Esophagus (tissue), 2 donors: ENCODE results near the gene EIF3L. TPM values are rescaled to one million over a fixed set of nuclear protein-coding genes. Genes with fewer than 3 reads are reported as not detected.
"Not testable (repeated sequence)": the region's sequence is repeated elsewhere in the genome, so short reads cannot be mapped to it uniquely, and the experiment has no call there.

Experiments used
- H3K27ac ChIP-seq, 2 donors: one replicate each; pipeline ENCODE4 v1.5.1; 2013; ENCODE audit warnings: low read depth in 2 of 2, mild to moderate bottlenecking in 2 of 2, inconsistent platforms in 1 of 2, low read length in 1 of 2, moderate library complexity in 1 of 2
- H3K27me3 ChIP-seq, 2 donors: one replicate each; pipeline ENCODE4 v1.6.1; 2013; ENCODE audit warnings: low read length in 2 of 2, control low read depth in 1 of 2, mild to moderate bottlenecking in 1 of 2; ENCODE audit not compliant: insufficient read depth in 2 of 2, control insufficient read depth in 1 of 2
- H3K36me3 ChIP-seq, 2 donors: one replicate each; pipeline ENCODE4 v1.6.1; 2013; ENCODE audit warnings: low read length in 1 of 2; ENCODE audit not compliant: control insufficient read depth in 2 of 2, insufficient read depth in 2 of 2
- H3K4me1 ChIP-seq, 2 donors: one replicate each; pipeline ENCODE4 v1.6.1; 2013; ENCODE audit warnings: low read length in 1 of 2; ENCODE audit not compliant: control insufficient read depth in 2 of 2, insufficient read depth in 2 of 2
- H3K4me3 ChIP-seq, 2 donors: one replicate each; pipeline ENCODE4 v1.5.1; 2013; ENCODE audit warnings: low read length in 2 of 2, mild to moderate bottlenecking in 2 of 2, low read depth in 1 of 2, moderate library complexity in 1 of 2
- H3K9me3 ChIP-seq, 2 donors: one replicate each; pipeline ENCODE4 v1.6.1; 2013; ENCODE audit warnings: mild to moderate bottlenecking in 2 of 2, low read depth in 1 of 2, low read length in 1 of 2, moderate library complexity in 1 of 2; ENCODE audit not compliant: control insufficient read depth in 2 of 2, insufficient read depth in 1 of 2
- WGBS, 2 donors: extraction: QIAGEN DNeasy Blood & Tissue Kit; methylation state at CpG; one replicate each; pipeline ENCODE4 v1.1.7; 2013; 5-methylcytosine and 5-hydroxymethylcytosine counted together
- polyA plus RNA-seq, 2 donors: library from polyadenylated mRNA; stranded (reverse); fragments of 200-250 nt; gene quantifications; one replicate each; pipeline ENCODE4 v1.2.3, GENCODE V29; 2013
- donor health status: healthy with polysubstance abuse.
- donor health status: Bipolar disorder and iron deficiency.

EIF3L gene
- 100 to 1,000 TPM; 113 to 265 TPM for polyA plus RNA-seq

GRCh38 chr22:37849089-37849751, at the start of gene EIF3L:
TSS of gene EIF3L (plus strand) at chr22:37849419. CDS start at chr22:37849450, 31 bp downstream.
- Histone ChIP-seq H3K36me3 (peaks cover 2 to 13% of the 10 kb centered on the region in 2 donors), H3K4me1 (peaks cover 0 to 3% of the 10 kb centered on the region in 2 donors), H3K27me3 (no peaks in the 10 kb centered on the region), H3K27ac (peak within 1 kb of the TSS; percentile 91 to 95), H3K9me3 (no peaks in the 10 kb centered on the region), H3K4me3 (peak within 1 kb of the TSS; percentile 81 to 95)
- 0 to 1% methylated on average over 49 of the region's 49 CpGs for WGBS, 2 donors

GRCh38 chr22:37799979-37800378, 49.2 kb upstream of the EIF3L start:
- H3K9me3 ChIP-seq, H3K4me3 ChIP-seq, H3K27ac ChIP-seq, H3K27me3 ChIP-seq, H3K4me1 ChIP-seq, H3K36me3 ChIP-seq: not testable (repeated sequence)
- WGBS, 2 donors: 72 to 75% methylated on average over 9 of the region's 9 CpGs

DNA sequence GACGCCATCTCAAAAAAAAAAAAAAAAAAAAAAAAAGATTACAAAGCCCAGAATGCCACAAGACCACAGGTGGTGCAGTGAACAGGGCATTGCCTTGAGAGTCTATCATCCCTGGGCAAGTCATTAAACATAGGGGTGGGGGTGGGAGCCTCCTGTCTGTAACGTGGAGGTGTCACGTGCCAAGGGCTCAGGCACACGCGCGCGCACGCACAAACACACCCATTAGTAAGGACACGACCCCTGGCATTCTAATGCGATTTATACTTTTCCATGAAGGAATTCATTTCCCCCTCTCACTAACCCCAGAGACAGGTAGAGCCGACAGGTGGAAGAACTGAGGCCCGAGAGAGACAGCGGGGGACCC, 47.3 kb upstream of the EIF3L start:
- Histone ChIP-seq H3K9me3 (no peaks in the 10 kb centered on the region), H3K36me3 (no peaks in the 10 kb centered on the region), H3K4me1 (peaks cover 0 to 7% of the 10 kb centered on the region in 2 donors), H3K27me3 (no peaks in the 10 kb centered on the region), H3K27ac (no peak overlapping the region), H3K4me3 (peak overlapping the region; percentile 53 to 66)
- 3 to 5% methylated on average over 12 to 13 of the region's 13 CpGs for WGBS, 2 donors

GRCh38 chr22:37802310-37803194, 46.7 kb upstream of the EIF3L start:
- no peaks in the 10 kb centered on the region for H3K36me3 ChIP-seq
- H3K4me1 ChIP-seq: peaks cover 0 to 7% of the 10 kb centered on the region in 2 donors
- 2% methylated on average over 58 to 63 of the region's 63 CpGs for WGBS, 2 donors

GRCh38 chr22:37803195-37803638, 46.0 kb upstream of the EIF3L start:
- Histone ChIP-seq H3K27ac (no peak overlapping the region), H3K4me3 (peak overlapping the region; percentile 53 to 66), H3K9me3 (no peaks in the 10 kb centered on the region), H3K27me3 (no peaks in the 10 kb centered on the region), H3K4me1 (peaks cover 0 to 8% of the 10 kb centered on the region in 2 donors), H3K36me3 (no peaks in the 10 kb centered on the region)
- 25 to 47% methylated on average over 16 of the region's 16 CpGs for WGBS, 2 donors

More at GRCh38 chr22:37802310-37803194, 46.7 kb upstream of the EIF3L start:
- H3K4me3 ChIP-seq: peak overlapping the region; percentile 53 to 66
- no peaks in the 10 kb centered on the region for H3K27me3 ChIP-seq
- no peaks in the 10 kb centered on the region for H3K9me3 ChIP-seq
- peak overlapping the region; percentile 17 to 36 for H3K27ac ChIP-seq

GRCh38 chr22:37803639-37804351, 45.4 kb upstream of the EIF3L start:
- 61 to 64% methylated on average over 34 of the region's 34 CpGs for WGBS, 2 donors
- H3K27me3 ChIP-seq: no peaks in the 10 kb centered on the region
- no peaks in the 10 kb centered on the region for H3K9me3 ChIP-seq
- H3K4me3 ChIP-seq: peak overlapping the region in 1 of 2 donors; percentile 58
- no peaks in the 10 kb centered on the region for H3K36me3 ChIP-seq
- peaks cover 0 to 10% of the 10 kb centered on the region in 2 donors for H3K4me1 ChIP-seq
- no peak overlapping the region for H3K27ac ChIP-seq

DNA sequence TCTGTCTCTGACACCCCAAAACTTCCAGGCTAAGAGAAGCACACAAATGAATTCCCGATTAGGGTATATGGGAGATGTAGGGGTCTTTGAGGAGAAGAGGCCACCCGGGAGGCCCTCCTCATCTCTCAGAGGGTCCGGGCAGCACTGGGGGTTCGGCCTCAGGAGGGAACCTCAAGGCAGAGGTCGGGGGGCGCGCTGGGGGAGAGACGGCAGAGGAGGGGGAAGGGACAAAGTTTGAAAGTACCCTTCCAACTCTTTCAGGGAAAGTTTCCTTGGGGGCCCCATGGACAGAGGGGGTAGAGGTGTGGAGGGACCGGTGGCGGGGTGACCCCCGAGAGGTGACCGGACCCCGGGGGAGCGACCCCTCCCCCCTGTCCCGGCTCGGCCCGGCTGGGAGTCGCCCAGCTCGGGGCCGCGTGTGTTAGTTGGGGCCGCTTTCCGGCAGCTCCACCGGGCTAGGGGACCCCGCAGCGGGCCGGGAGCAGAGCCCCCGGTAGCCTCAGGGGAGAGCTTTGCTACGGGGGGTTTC, 44.8 kb upstream of the EIF3L start:
- H3K4me3 ChIP-seq: peak overlapping the region; percentile 58 to 76
- H3K27me3 ChIP-seq: no peaks in the 10 kb centered on the region
- H3K27ac ChIP-seq: peak overlapping the region; percentile 91
- H3K9me3 ChIP-seq: no peaks in the 10 kb centered on the region
- peaks cover 0 to 10% of the 10 kb centered on the region in 2 donors for H3K4me1 ChIP-seq
- no peaks in the 10 kb centered on the region for H3K36me3 ChIP-seq
- WGBS, 2 donors: 4% methylated on average over 18 to 29 of the region's 29 CpGs

- WGBS, 2 donors: 3% methylated on average over 82 to 87 of the region's 87 CpGs
- Histone ChIP-seq H3K36me3 (peaks cover 0 to 4% of the 10 kb centered on the region in 2 donors), H3K4me3 (peak overlapping the region; percentile 58 to 76), H3K9me3 (no peaks in the 10 kb centered on the region), H3K27me3 (no peaks in the 10 kb centered on the region), H3K27ac (peak overlapping the region; percentile 91), H3K4me1 (peaks cover 2 to 10% of the 10 kb centered on the region in 2 donors)
These were observed 44.1 kb upstream of the EIF3L start for GRCh38 chr22:37804881-37805809.
